ENCODE data around the gene CTTNBP2.

CTTNBP2 gene

GRCh38 chr7:117698018-117698417 lies 175.2 kb downstream of the CTTNBP2 start:
- Histone ChIP-seq H3K27me3 (ENCODE audit: control insufficient read depth in 1 of 2, insufficient read depth in 1 of 2, low read length in 2 of 2) (no peaks in the 10 kb centered on the region), H2BK5ac (ENCODE audit: low read depth, low read length, poor library complexity, severe bottlenecking) (no peak overlapping the region), H2AFZ (ENCODE audit: low read depth, low read length) (no peak overlapping the region), H2BK120ac (ENCODE audit: low read depth, low read length) (no peak overlapping the region), H2BK12ac (ENCODE audit: low read length in 2 of 2) (no peak overlapping the region), H3K9me3 (ENCODE audit: control insufficient read depth, low read length) (no peaks in the 10 kb centered on the region), H3K9ac (ENCODE audit: low read length) (no peak overlapping the region), H3K18ac (ENCODE audit: low read depth in 1 of 2, low read length in 2 of 2) (no peak overlapping the region), H3K36me3 (ENCODE audit: control insufficient read depth in 1 of 2, insufficient read depth in 2 of 2, low read depth in 1 of 2, low read length in 2 of 2) (no peaks in the 10 kb centered on the region), H3K27ac (ENCODE audit: low read length, poor library complexity, severe bottlenecking) (no peak overlapping the region), H3K23ac (ENCODE audit: low read length in 2 of 2) (no peak overlapping the region), H3K4me1 (ENCODE audit: control insufficient read depth, insufficient read depth, low read depth, low read length) (no peaks in the 10 kb centered on the region), H2BK15ac (ENCODE audit: low read depth, poor library complexity, severe bottlenecking) (no peak overlapping the region), H3K79me1 (replicated peaks; ENCODE audit: low read length, poor library complexity, severe bottlenecking) (no peaks in the 10 kb centered on the region), H4K91ac (ENCODE audit: low read length) (no peak overlapping the region), H3K4ac (ENCODE audit: low read depth in 1 of 2, low read length in 2 of 2) (no peak overlapping the region), H2AK5ac (ENCODE audit: low read length, severe bottlenecking) (no peak overlapping the region), H3K4me2 (ENCODE audit: low read length, poor library complexity, severe bottlenecking) (no peak overlapping the region), H3K14ac (ENCODE audit: low read length in 2 of 2) (no peak overlapping the region), H4K8ac (ENCODE audit: low read length) (no peak overlapping the region), H3K4me3 (ENCODE audit: insufficient read depth in 1 of 2, low read depth in 1 of 2, low read length in 2 of 2) (no peak overlapping the region)
- WGBS = 79% methylated on average over 2 of the region's 2 CpGs
- no peak for DNase-seq

- no peaks in the 10 kb centered on the region for H3K9me3 ChIP-seq (ENCODE audit: control insufficient read depth, low read length)
- no peak overlapping the region for H2AK5ac ChIP-seq (ENCODE audit: low read length, severe bottlenecking)
- no peak overlapping the region for H4K8ac ChIP-seq (ENCODE audit: low read length)
- no peak overlapping the region for H2AFZ ChIP-seq (ENCODE audit: low read depth, low read length)
- H3K79me1 ChIP-seq (replicated peaks; ENCODE audit: low read length, poor library complexity, severe bottlenecking) = no peaks in the 10 kb centered on the region
- no peak overlapping the region for H2BK15ac ChIP-seq (ENCODE audit: low read depth, poor library complexity, severe bottlenecking)
- H3K36me3 ChIP-seq (ENCODE audit: control insufficient read depth in 1 of 2, insufficient read depth in 2 of 2, low read depth in 1 of 2, low read length in 2 of 2) = no peaks in the 10 kb centered on the region
- no peak overlapping the region for H3K9ac ChIP-seq (ENCODE audit: low read length)
- no peak overlapping the region for H2BK5ac ChIP-seq (ENCODE audit: low read depth, low read length, poor library complexity, severe bottlenecking)
- no peak overlapping the region for H3K23ac ChIP-seq (ENCODE audit: low read length in 2 of 2)
- no peak overlapping the region for H2BK120ac ChIP-seq (ENCODE audit: low read depth, low read length)
- no peak overlapping the region for H3K27ac ChIP-seq (ENCODE audit: low read length, poor library complexity, severe bottlenecking)
- H2BK12ac ChIP-seq (ENCODE audit: low read length in 2 of 2) = no peak overlapping the region
- no peak overlapping the region for H3K4me2 ChIP-seq (ENCODE audit: low read length, poor library complexity, severe bottlenecking)
- no peaks in the 10 kb centered on the region for H3K27me3 ChIP-seq (ENCODE audit: control insufficient read depth in 1 of 2, insufficient read depth in 1 of 2, low read length in 2 of 2)
- H3K4ac ChIP-seq (ENCODE audit: low read depth in 1 of 2, low read length in 2 of 2) = no peak overlapping the region
- no peak overlapping the region for H3K14ac ChIP-seq (ENCODE audit: low read length in 2 of 2)
- 93% methylated on average over 3 of the region's 7 CpGs for WGBS
- no peak overlapping the region for H4K91ac ChIP-seq (ENCODE audit: low read length)
- H3K4me3 ChIP-seq (ENCODE audit: insufficient read depth in 1 of 2, low read depth in 1 of 2, low read length in 2 of 2) = no peak overlapping the region
- H3K4me1 ChIP-seq (ENCODE audit: control insufficient read depth, insufficient read depth, low read depth, low read length) = no peaks in the 10 kb centered on the region
- DNase-seq = no peak
- no peak overlapping the region for H3K18ac ChIP-seq (ENCODE audit: low read depth in 1 of 2, low read length in 2 of 2)
Observed at GRCh38 chr7:117692338-117692737, 180.9 kb downstream of the CTTNBP2 start.

- H3K4ac ChIP-seq (ENCODE audit: low read depth in 1 of 2, low read length in 2 of 2) = no peak overlapping the region
- no peak overlapping the region for H2BK15ac ChIP-seq (ENCODE audit: low read depth, poor library complexity, severe bottlenecking)
- H4K91ac ChIP-seq (ENCODE audit: low read length) = no peak overlapping the region
- no peak overlapping the region for H2AFZ ChIP-seq (ENCODE audit: low read depth, low read length)
- H3K4me3 ChIP-seq (ENCODE audit: insufficient read depth in 1 of 2, low read depth in 1 of 2, low read length in 2 of 2) = no peak overlapping the region
- H3K9ac ChIP-seq (ENCODE audit: low read length) = no peak overlapping the region
- no peak overlapping the region for H2BK12ac ChIP-seq (ENCODE audit: low read length in 2 of 2)
- H2BK5ac ChIP-seq (ENCODE audit: low read depth, low read length, poor library complexity, severe bottlenecking) = no peak overlapping the region
- H2BK120ac ChIP-seq (ENCODE audit: low read depth, low read length) = no peak overlapping the region
- no peak overlapping the region for H3K14ac ChIP-seq (ENCODE audit: low read length in 2 of 2)
- DNase-seq = no peak
- no peaks in the 10 kb centered on the region for H3K27me3 ChIP-seq (ENCODE audit: control insufficient read depth in 1 of 2, insufficient read depth in 1 of 2, low read length in 2 of 2)
- no peak overlapping the region for H2AK5ac ChIP-seq (ENCODE audit: low read length, severe bottlenecking)
- H3K4me1 ChIP-seq (ENCODE audit: control insufficient read depth, insufficient read depth, low read depth, low read length) = no peaks in the 10 kb centered on the region
- no peak overlapping the region for H3K4me2 ChIP-seq (ENCODE audit: low read length, poor library complexity, severe bottlenecking)
- H3K36me3 ChIP-seq (ENCODE audit: control insufficient read depth in 1 of 2, insufficient read depth in 2 of 2, low read depth in 1 of 2, low read length in 2 of 2) = no peaks in the 10 kb centered on the region
- no peak overlapping the region for H3K23ac ChIP-seq (ENCODE audit: low read length in 2 of 2)
- H3K79me1 ChIP-seq (replicated peaks; ENCODE audit: low read length, poor library complexity, severe bottlenecking) = no peaks in the 10 kb centered on the region
- 100% methylated on average over 2 of the region's 3 CpGs for WGBS
- H3K27ac ChIP-seq (ENCODE audit: low read length, poor library complexity, severe bottlenecking) = no peak overlapping the region
- no peak overlapping the region for H3K18ac ChIP-seq (ENCODE audit: low read depth in 1 of 2, low read length in 2 of 2)
- H4K8ac ChIP-seq (ENCODE audit: low read length) = no peak overlapping the region
- no peaks in the 10 kb centered on the region for H3K9me3 ChIP-seq (ENCODE audit: control insufficient read depth, low read length)
Observed at GRCh38 chr7:117690147-117690546, 183.1 kb downstream of the CTTNBP2 start.

GRCh38 chr7:117689406-117689805 lies 183.8 kb downstream of the CTTNBP2 start:
- Histone ChIP-seq H3K4me1 (ENCODE audit: control insufficient read depth, insufficient read depth, low read depth, low read length) (no peaks in the 10 kb centered on the region), H3K14ac (ENCODE audit: low read length in 2 of 2) (no peak overlapping the region), H3K4ac (ENCODE audit: low read depth in 1 of 2, low read length in 2 of 2) (no peak overlapping the region), H3K4me3 (ENCODE audit: insufficient read depth in 1 of 2, low read depth in 1 of 2, low read length in 2 of 2) (no peak overlapping the region), H2BK15ac (ENCODE audit: low read depth, poor library complexity, severe bottlenecking) (no peak overlapping the region), H3K4me2 (ENCODE audit: low read length, poor library complexity, severe bottlenecking) (no peak overlapping the region), H2BK12ac (ENCODE audit: low read length in 2 of 2) (no peak overlapping the region), H3K18ac (ENCODE audit: low read depth in 1 of 2, low read length in 2 of 2) (no peak overlapping the region), H2BK120ac (ENCODE audit: low read depth, low read length) (no peak overlapping the region), H2AFZ (ENCODE audit: low read depth, low read length) (no peak overlapping the region), H3K36me3 (ENCODE audit: control insufficient read depth in 1 of 2, insufficient read depth in 2 of 2, low read depth in 1 of 2, low read length in 2 of 2) (no peaks in the 10 kb centered on the region), H3K9ac (ENCODE audit: low read length) (no peak overlapping the region), H2BK5ac (ENCODE audit: low read depth, low read length, poor library complexity, severe bottlenecking) (no peak overlapping the region), H3K27me3 (ENCODE audit: control insufficient read depth in 1 of 2, insufficient read depth in 1 of 2, low read length in 2 of 2) (no peaks in the 10 kb centered on the region), H4K91ac (ENCODE audit: low read length) (no peak overlapping the region), H3K9me3 (ENCODE audit: control insufficient read depth, low read length) (no peaks in the 10 kb centered on the region), H3K79me1 (replicated peaks; ENCODE audit: low read length, poor library complexity, severe bottlenecking) (no peaks in the 10 kb centered on the region), H4K8ac (ENCODE audit: low read length) (no peak overlapping the region), H3K23ac (ENCODE audit: low read length in 2 of 2) (no peak overlapping the region), H2AK5ac (ENCODE audit: low read length, severe bottlenecking) (no peak overlapping the region), H3K27ac (ENCODE audit: low read length, poor library complexity, severe bottlenecking) (no peak overlapping the region)
- DNase-seq = no peak
